H1 (cell line): Measurements from ENCODE around the gene BRCC3.

Source experiments
- CREB1 ChIP-seq: IDR thresholded peaks from 2 replicates; pipeline ENCODE4 v1.6.1; 2012; ENCODE audit warnings: inconsistent platforms
- EGR1 ChIP-seq: IDR thresholded peaks from 2 replicates; pipeline ENCODE4 v1.6.1; 2011; ENCODE audit warnings: low read depth, low read length, borderline replicate concordance
- EP300 ChIP-seq, 2 experiments: IDR thresholded peaks; 1 replicate in 1 of 2; 2 replicates in 1 of 2; pipeline ENCODE4 v1.6.1; 2011 to 2012; ENCODE audit warnings: low read depth in 2 of 2, low read length in 2 of 2, mild to moderate bottlenecking in 2 of 2, borderline replicate concordance in 1 of 2, inconsistent platforms in 1 of 2, moderate library complexity in 1 of 2
- EZH2 ChIP-seq: fragments of 200-600 bp; sonication (generic); IDR thresholded peaks from 2 replicates; pipeline ENCODE4 v1.7.1; 2012; ENCODE audit warnings: low read depth, mild to moderate bottlenecking, moderate library complexity, low read length, inconsistent platforms; ENCODE audit not compliant: severe bottlenecking
- HDAC2 ChIP-seq, 2 experiments: fragments of 300-600 bp in 1 of 2; sonication (generic) in 1 of 2; IDR thresholded peaks; 2 replicates each; pipeline ENCODE4 v1.6.1; 2011 to 2012; ENCODE audit warnings: low read depth in 2 of 2, low read length in 2 of 2, mild to moderate bottlenecking in 2 of 2, moderate library complexity in 2 of 2, borderline replicate concordance in 1 of 2, inconsistent platforms in 1 of 2
- POLR2A ChIP-seq, 2 experiments: IDR thresholded peaks; 1 replicate in 1 of 2; 2 replicates in 1 of 2; pipeline ENCODE4 v1.6.1; 2011; ENCODE audit warnings: low read depth in 2 of 2, low read length in 2 of 2, mild to moderate bottlenecking in 2 of 2; ENCODE audit errors: control extremely low read depth in 1 of 2
- RAD21 ChIP-seq, 2 experiments: IDR thresholded peaks in 1 of 2; conservative IDR thresholded peaks in 1 of 2; 2 replicates each; pipeline ENCODE4 v1.6.1; 2011; ENCODE audit warnings: low read depth in 2 of 2, low read length in 2 of 2, improper control_type of control experiment in 1 of 2, inconsistent platforms in 1 of 2, mild to moderate bottlenecking in 1 of 2, moderate library complexity in 1 of 2
- TAF1 ChIP-seq: IDR thresholded peaks from 2 replicates; pipeline ENCODE4 v1.6.1; 2011; ENCODE audit warnings: mild to moderate bottlenecking, low read depth, low read length
- TBP ChIP-seq: IDR thresholded peaks from 2 replicates; pipeline ENCODE4 v1.6.1; 2011; ENCODE audit warnings: low read depth, low read length, improper control_type of control experiment
- TEAD4 ChIP-seq: IDR thresholded peaks from 2 replicates; pipeline ENCODE4 v1.6.1; 2012; ENCODE audit warnings: low read depth, low read length, inconsistent platforms, mixed read lengths
- TF ChIP-seq, protein P1 (sequence below): IDR thresholded peaks from 2 replicates; pipeline ENCODE4 v1.6.1; 2012; ENCODE audit warnings: inconsistent platforms
- TF ChIP-seq, protein P2 (sequence below), 3 experiments: IDR thresholded peaks; 1 replicate in 2 of 3; 2 replicates in 1 of 3; pipeline versions ENCODE4 v1.5.1 to v1.6.1; 2011; ENCODE audit warnings: low read length in 3 of 3, mild to moderate bottlenecking in 3 of 3, inconsistent platforms in 2 of 3, low read depth in 1 of 3, moderate library complexity in 1 of 3; ENCODE audit not compliant: insufficient read depth in 1 of 3; ENCODE audit errors: control extremely low read depth in 1 of 3
- TF ChIP-seq, protein P3 (sequence below): IDR thresholded peaks from 2 replicates; pipeline ENCODE4 v1.6.1; 2011; ENCODE audit warnings: low read depth, mild to moderate bottlenecking, low read length; ENCODE audit not compliant: insufficient read depth

DNA sequence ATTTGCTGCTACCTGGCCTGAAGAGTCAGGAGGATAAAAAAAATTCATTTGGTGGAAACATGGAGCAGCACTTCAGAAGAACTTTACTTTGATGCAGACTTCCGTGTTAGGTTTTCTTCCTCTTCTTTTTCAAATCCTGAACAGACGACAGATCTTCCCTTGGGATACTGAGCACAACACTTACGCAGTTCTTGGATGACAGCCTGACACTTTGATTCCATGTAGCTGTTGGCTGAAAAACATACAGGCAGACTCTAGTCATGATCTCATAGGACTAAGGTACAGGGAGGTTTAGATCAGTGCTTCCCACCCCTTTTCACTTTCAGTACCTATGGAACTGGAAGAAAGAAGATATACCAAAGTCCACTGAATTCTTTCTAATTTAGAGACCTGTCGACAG is 9.5 kb upstream of the BRCC3 start:
- TF ChIP-seq, protein P1, sequence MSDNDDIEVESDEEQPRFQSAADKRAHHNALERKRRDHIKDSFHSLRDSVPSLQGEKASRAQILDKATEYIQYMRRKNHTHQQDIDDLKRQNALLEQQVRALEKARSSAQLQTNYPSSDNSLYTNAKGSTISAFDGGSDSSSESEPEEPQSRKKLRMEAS, result no peak
- TF ChIP-seq, protein P2, sequence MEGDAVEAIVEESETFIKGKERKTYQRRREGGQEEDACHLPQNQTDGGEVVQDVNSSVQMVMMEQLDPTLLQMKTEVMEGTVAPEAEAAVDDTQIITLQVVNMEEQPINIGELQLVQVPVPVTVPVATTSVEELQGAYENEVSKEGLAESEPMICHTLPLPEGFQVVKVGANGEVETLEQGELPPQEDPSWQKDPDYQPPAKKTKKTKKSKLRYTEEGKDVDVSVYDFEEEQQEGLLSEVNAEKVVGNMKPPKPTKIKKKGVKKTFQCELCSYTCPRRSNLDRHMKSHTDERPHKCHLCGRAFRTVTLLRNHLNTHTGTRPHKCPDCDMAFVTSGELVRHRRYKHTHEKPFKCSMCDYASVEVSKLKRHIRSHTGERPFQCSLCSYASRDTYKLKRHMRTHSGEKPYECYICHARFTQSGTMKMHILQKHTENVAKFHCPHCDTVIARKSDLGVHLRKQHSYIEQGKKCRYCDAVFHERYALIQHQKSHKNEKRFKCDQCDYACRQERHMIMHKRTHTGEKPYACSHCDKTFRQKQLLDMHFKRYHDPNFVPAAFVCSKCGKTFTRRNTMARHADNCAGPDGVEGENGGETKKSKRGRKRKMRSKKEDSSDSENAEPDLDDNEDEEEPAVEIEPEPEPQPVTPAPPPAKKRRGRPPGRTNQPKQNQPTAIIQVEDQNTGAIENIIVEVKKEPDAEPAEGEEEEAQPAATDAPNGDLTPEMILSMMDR (IDR thresholded peaks at IDR 0.05; ENCODE audit: control extremely low read depth in 1 of 3, insufficient read depth in 1 of 3, low read depth in 1 of 3, low read length in 3 of 3), result no peak
- no peak for TF ChIP-seq RAD21 (IDR thresholded peaks at IDR 0.05 in 1 of 2, conservative IDR thresholded peaks at IDR 0.05 in 1 of 2; ENCODE audit: low read depth in 2 of 2, low read length in 2 of 2)
- TF ChIP-seq CREB1, result no peak
- no peak for TF ChIP-seq TAF1
- no peak for TF ChIP-seq HDAC2 (IDR thresholded peaks at IDR 0.05; ENCODE audit: borderline replicate concordance in 1 of 2, low read depth in 2 of 2, low read length in 2 of 2)
- no peak for TF ChIP-seq EGR1
- TF ChIP-seq EZH2, result no peak
- TF ChIP-seq TBP, result no peak
- no peak for TF ChIP-seq EP300 (IDR thresholded peaks at IDR 0.05; ENCODE audit: borderline replicate concordance in 1 of 2, low read depth in 2 of 2, low read length in 2 of 2)
- no peak for TF ChIP-seq TEAD4
- TF ChIP-seq, protein P3, sequence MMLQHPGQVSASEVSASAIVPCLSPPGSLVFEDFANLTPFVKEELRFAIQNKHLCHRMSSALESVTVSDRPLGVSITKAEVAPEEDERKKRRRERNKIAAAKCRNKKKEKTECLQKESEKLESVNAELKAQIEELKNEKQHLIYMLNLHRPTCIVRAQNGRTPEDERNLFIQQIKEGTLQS, result no peak
- no peak for TF ChIP-seq POLR2A (IDR thresholded peaks at IDR 0.05; ENCODE audit: control extremely low read depth in 1 of 2, low read depth in 2 of 2, low read length in 2 of 2)
